HG02623 (cell line): ENCODE results near the gene PRPF18.

Experiments
- ATAC-seq: cut with Tn5 transposase; IDR thresholded peaks from one replicate; pipeline ENCODE4 v1.9.1; 2021; ENCODE audit warnings: moderate library complexity; ENCODE audit not compliant: unreplicated experiment

PRPF18 gene

GRCh38 chr10:13604357-13605040 lies 17.7 kb downstream of the PRPF18 start:
- ATAC-seq, result no peak

- no peak for ATAC-seq
Measured at GRCh38 chr10:13608246-13608853, 21.6 kb downstream of the PRPF18 start.

- no peak for ATAC-seq
Measured at GRCh38 chr10:13612654-13613373, 26.0 kb downstream of the PRPF18 start.

- no peak for ATAC-seq
Measured at GRCh38 chr10:13613519-13613918, 26.8 kb downstream of the PRPF18 start.

GRCh38 chr10:13614530-13615332 lies 28.0 kb downstream of the PRPF18 start:
- ATAC-seq, result no peak

GRCh38 chr10:13615650-13616300 lies 29.0 kb downstream of the PRPF18 start:
- no peak for ATAC-seq

GRCh38 chr10:13617116-13617515 lies 30.4 kb downstream of the PRPF18 start:
- no peak for ATAC-seq

GRCh38 chr10:13621931-13622330 lies 35.2 kb downstream of the PRPF18 start:
- ATAC-seq, result no peak

- no peak for ATAC-seq
Measured at GRCh38 chr10:13624630-13625029, 37.9 kb downstream of the PRPF18 start.

GRCh38 chr10:13627459-13628310 lies 40.9 kb downstream of the PRPF18 start:
- no peak for ATAC-seq

- no peak for ATAC-seq
Measured at GRCh38 chr10:13628661-13629060, 41.9 kb downstream of the PRPF18 start.

- no peak for ATAC-seq
Measured at GRCh38 chr10:13629116-13629515, 42.4 kb downstream of the PRPF18 start.

- ATAC-seq, result no peak
Measured at GRCh38 chr10:13630231-13630630, 43.5 kb downstream of the PRPF18 start.

- ATAC-seq, result no peak
Measured at GRCh38 chr10:13631594-13631993, 44.8 kb downstream of the PRPF18 start.

- no peak for ATAC-seq
Measured at GRCh38 chr10:13632440-13632839, 45.7 kb downstream of the PRPF18 start.

- ATAC-seq, result no peak
Measured at GRCh38 chr10:13632884-13633440, 46.2 kb downstream of the PRPF18 start.

- no peak for ATAC-seq
Measured at GRCh38 chr10:13633689-13634088, 46.9 kb downstream of the PRPF18 start.

- no peak for ATAC-seq
Measured at GRCh38 chr10:13634207-13634606, 47.4 kb downstream of the PRPF18 start.

GRCh38 chr10:13636776-13637175 lies 50.0 kb downstream of the PRPF18 start:
- no peak for ATAC-seq
